Measurements from ENCODE around the gene RNF180. TPM values are rescaled to one million over a fixed set of nuclear protein-coding genes. Genes with fewer than 3 reads are reported as not detected.

The RNF180 gene
- total and polyA plus RNA-seq, 9 donors = 0.62 to 2.3 (median 1.2) TPM

Other genes with a start within 250 kb of the RNF180 start
- gene HTR1A, start 203.4 kb upstream of the RNF180 start, total RNA-seq = not detected
- not detected for gene HTR1A, start 203.4 kb upstream of the RNF180 start, polyA plus RNA-seq (ENCODE audit: insufficient read depth in 1 of 8, insufficient read length in 8 of 8, low replicate concordance in 1 of 8)